Mesenchymal stem cell (in vitro differentiated cells and primary cell): ENCODE measurements around the gene CRHR1.

ENCODE experiments used
- DNase-seq: peaks from one replicate; pipeline ENCODE4 v3.0.0-alpha.2; 2013
- H2AFZ ChIP-seq: one replicate; pipeline ENCODE4 v1.6.1; 2013; ENCODE audit warnings: low read depth, mild to moderate bottlenecking, control low read depth, inconsistent platforms, low read length, moderate library complexity
- H2AK5ac ChIP-seq: 2 replicates; pipeline ENCODE4 v1.6.1; 2013; ENCODE audit warnings: low read length, moderate library complexity, mild to moderate bottlenecking, inconsistent platforms; ENCODE audit not compliant: severe bottlenecking
- H2BK120ac ChIP-seq: one replicate; pipeline ENCODE4 v1.6.1; 2013; ENCODE audit warnings: low read depth, mild to moderate bottlenecking, inconsistent platforms, low read length, moderate library complexity
- H2BK12ac ChIP-seq, 2 experiments: one replicate each; pipeline ENCODE4 v1.6.1; 2013; ENCODE audit warnings: inconsistent platforms in 2 of 2, low read length in 2 of 2, mild to moderate bottlenecking in 2 of 2, moderate library complexity in 2 of 2, control low read depth in 1 of 2
- H2BK15ac ChIP-seq: one replicate; pipeline ENCODE4 v1.6.1; 2013; ENCODE audit warnings: mild to moderate bottlenecking, low read depth, inconsistent platforms; ENCODE audit not compliant: poor library complexity, severe bottlenecking
- H2BK5ac ChIP-seq: 2 replicates; pipeline ENCODE4 v1.6.1; 2013; ENCODE audit warnings: low read depth, mild to moderate bottlenecking, low read length, control low read depth, inconsistent platforms; ENCODE audit not compliant: poor library complexity, severe bottlenecking
- H3K14ac ChIP-seq, 2 experiments: one replicate each; pipeline ENCODE4 v1.6.1; 2013; ENCODE audit warnings: inconsistent platforms in 2 of 2, low read length in 2 of 2, control low read depth in 1 of 2, mild to moderate bottlenecking in 1 of 2, moderate library complexity in 1 of 2
- H3K18ac ChIP-seq, 2 experiments: one replicate each; pipeline ENCODE4 v1.6.1; 2013; ENCODE audit warnings: inconsistent platforms in 2 of 2, low read length in 2 of 2, control low read depth in 1 of 2, low read depth in 1 of 2, mild to moderate bottlenecking in 1 of 2
- H3K23ac ChIP-seq, 2 experiments: one replicate each; pipeline ENCODE4 v1.6.1; 2013; ENCODE audit warnings: inconsistent platforms in 2 of 2, low read length in 2 of 2, mild to moderate bottlenecking in 2 of 2, moderate library complexity in 2 of 2, control low read depth in 1 of 2
- H3K27ac ChIP-seq: 2 replicates; pipeline ENCODE4 v1.5.1; 2013; ENCODE audit warnings: mild to moderate bottlenecking, moderate library complexity, low read length, control low read depth, inconsistent platforms; ENCODE audit not compliant: poor library complexity, severe bottlenecking
- H3K27me3 ChIP-seq, 2 experiments: 2 replicates each; pipeline versions ENCODE4 v1.6.1 to v1.7.0; 2013; ENCODE audit warnings: low read length in 2 of 2, mild to moderate bottlenecking in 2 of 2, moderate library complexity in 2 of 2, control low read depth in 1 of 2, inconsistent platforms in 1 of 2; ENCODE audit not compliant: control insufficient read depth in 1 of 2, insufficient read depth in 1 of 2
- H3K36me3 ChIP-seq, 2 experiments: 2 replicates each; pipeline versions ENCODE4 v1.6.1 to v1.7.0; 2013; ENCODE audit warnings: low read length in 2 of 2, control low read depth in 1 of 2, inconsistent platforms in 1 of 2, low read depth in 1 of 2, mild to moderate bottlenecking in 1 of 2; ENCODE audit not compliant: insufficient read depth in 2 of 2, control insufficient read depth in 1 of 2
- H3K4ac ChIP-seq, 2 experiments: one replicate each; pipeline ENCODE4 v1.6.1; 2013; ENCODE audit warnings: inconsistent platforms in 2 of 2, low read length in 2 of 2, mild to moderate bottlenecking in 2 of 2, moderate library complexity in 2 of 2, control low read depth in 1 of 2, low read depth in 1 of 2
- H3K4me1 ChIP-seq: 2 replicates; pipeline ENCODE4 v1.6.1; 2013; ENCODE audit warnings: low read depth, low read length, control low read depth; ENCODE audit not compliant: control insufficient read depth, insufficient read depth
- H3K4me2 ChIP-seq: 2 replicates; pipeline ENCODE4 v1.6.1; 2013; ENCODE audit warnings: low read length, mild to moderate bottlenecking, inconsistent platforms; ENCODE audit not compliant: poor library complexity, severe bottlenecking
- H3K4me3 ChIP-seq, 2 experiments: 2 replicates each; pipeline versions ENCODE4 v1.5.1 to v1.7.0; 2013; ENCODE audit warnings: low read length in 2 of 2, mild to moderate bottlenecking in 2 of 2, control low read depth in 1 of 2, low read depth in 1 of 2; ENCODE audit not compliant: insufficient read depth in 1 of 2
- H3K79me1 ChIP-seq: replicated peaks from 2 replicates; pipeline ENCODE4 v1.6.1; 2013; ENCODE audit warnings: mild to moderate bottlenecking, control low read depth, low read length, inconsistent platforms; ENCODE audit not compliant: poor library complexity, severe bottlenecking
- H3K9ac ChIP-seq: 2 replicates; pipeline ENCODE4 v1.7.0; 2013; ENCODE audit warnings: mild to moderate bottlenecking, low read length, moderate library complexity
- H3K9me3 ChIP-seq: 2 replicates; pipeline ENCODE4 v1.7.0; 2013; ENCODE audit warnings: mild to moderate bottlenecking, low read length; ENCODE audit not compliant: control insufficient read depth
- H4K8ac ChIP-seq: one replicate; pipeline ENCODE4 v1.6.1; 2013; ENCODE audit warnings: inconsistent platforms, mild to moderate bottlenecking, low read length, moderate library complexity
- H4K91ac ChIP-seq: one replicate; pipeline ENCODE4 v1.6.1; 2013; ENCODE audit warnings: mild to moderate bottlenecking, low read length, inconsistent platforms
- WGBS: methylation state at CpG from one replicate; pipeline ENCODE4 v1.1.7; 2013; ENCODE audit warnings: mixed read lengths; 5-methylcytosine and 5-hydroxymethylcytosine counted together

The CRHR1 gene

DNA sequence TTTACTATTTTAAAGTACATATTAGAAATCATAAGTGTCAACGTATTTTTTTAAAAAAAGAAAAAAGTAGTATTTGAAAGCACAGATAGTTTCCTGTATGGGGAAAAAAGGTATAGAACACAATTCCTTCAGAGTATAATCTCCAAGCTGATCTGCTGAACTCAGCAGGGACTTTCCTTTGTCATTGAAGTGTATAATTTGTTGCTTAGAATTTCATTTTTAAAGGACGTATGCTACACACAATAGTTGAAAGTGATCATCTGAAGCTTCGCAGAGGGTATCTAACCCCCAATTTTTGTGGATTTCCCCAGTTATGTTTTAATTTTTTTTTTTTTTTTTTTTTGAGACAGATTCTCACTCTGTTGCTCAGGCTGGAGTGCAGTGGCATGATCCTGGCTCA is 90.0 kb downstream of the CRHR1 start:
- H3K4me3 ChIP-seq, result no peak overlapping the region
- no peak overlapping the region for H2BK120ac ChIP-seq
- H4K8ac ChIP-seq, result no peak overlapping the region
- H2BK12ac ChIP-seq, result no peak overlapping the region
- H3K9me3 ChIP-seq, result peaks cover 7% of the 10 kb centered on the region
- no peak overlapping the region for H3K4ac ChIP-seq
- H3K79me1 ChIP-seq, result no peaks in the 10 kb centered on the region
- no peak overlapping the region for H3K14ac ChIP-seq
- no peak overlapping the region for H3K4me2 ChIP-seq
- H3K27me3 ChIP-seq, result peaks cover 38 to 59% of the 10 kb centered on the region in 2 experiments
- no peak overlapping the region for H2BK15ac ChIP-seq
- no peak overlapping the region for H4K91ac ChIP-seq
- no peaks in the 10 kb centered on the region for H3K36me3 ChIP-seq
- no peak for DNase-seq
- 61% methylated on average over 3 of the region's 3 CpGs for WGBS
- no peak overlapping the region for H3K9ac ChIP-seq
- no peaks in the 10 kb centered on the region for H3K4me1 ChIP-seq
- no peak overlapping the region for H2BK5ac ChIP-seq
- no peak overlapping the region for H3K18ac ChIP-seq
- H3K23ac ChIP-seq, result no peak overlapping the region
- no peak overlapping the region for H2AFZ ChIP-seq
- no peak overlapping the region for H3K27ac ChIP-seq
- H2AK5ac ChIP-seq, result no peak overlapping the region

- Histone ChIP-seq H2AFZ (no peak overlapping the region), H4K8ac (no peak overlapping the region), H3K18ac (no peak overlapping the region), H2BK15ac (no peak overlapping the region), H4K91ac (no peak overlapping the region), H3K9ac (no peak overlapping the region), H3K79me1 (no peaks in the 10 kb centered on the region), H2AK5ac (no peak overlapping the region), H3K9me3 (peaks cover 7% of the 10 kb centered on the region), H3K36me3 (no peaks in the 10 kb centered on the region), H2BK120ac (no peak overlapping the region), H3K4me2 (no peak overlapping the region), H3K27me3 (peaks cover 36 to 54% of the 10 kb centered on the region in 2 experiments), H3K23ac (no peak overlapping the region), H2BK12ac (no peak overlapping the region), H3K4me1 (no peaks in the 10 kb centered on the region), H3K27ac (no peak overlapping the region), H3K4ac (no peak overlapping the region), H3K14ac (no peak overlapping the region), H2BK5ac (no peak overlapping the region), H3K4me3 (no peak overlapping the region)
- DNase-seq, result no peak
- WGBS, result 78% methylated on average over 3 of the region's 3 CpGs
Observed at GRCh38 chr17:45876539-45876938, 92.4 kb downstream of the CRHR1 start.

DNA sequence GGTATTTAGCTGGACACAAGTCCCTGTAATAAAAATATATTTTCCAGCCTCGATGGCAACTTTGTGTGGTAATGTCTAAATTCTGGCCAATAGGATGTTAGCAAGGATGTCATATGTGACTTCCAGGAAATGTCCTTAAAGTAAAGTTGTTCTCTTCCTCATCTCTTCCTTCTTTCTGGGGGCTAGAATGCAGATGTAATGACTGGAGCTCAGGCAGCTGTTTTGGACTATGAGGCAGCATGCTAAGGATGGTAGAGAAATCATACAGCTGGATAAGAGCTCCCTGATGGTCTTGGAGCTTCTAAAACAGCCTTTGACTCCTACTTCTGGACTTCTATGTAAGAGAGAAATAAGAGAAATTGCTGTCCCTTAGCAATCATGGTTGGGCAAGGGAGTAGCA is 93.3 kb downstream of the CRHR1 start:
- no peaks in the 10 kb centered on the region for H3K79me1 ChIP-seq
- no peak overlapping the region for H4K8ac ChIP-seq
- no peaks in the 10 kb centered on the region for H3K4me1 ChIP-seq
- H3K14ac ChIP-seq, result no peak overlapping the region
- no peak overlapping the region for H3K27ac ChIP-seq
- no peak overlapping the region for H2BK12ac ChIP-seq
- no peak overlapping the region for H2BK120ac ChIP-seq
- no peak overlapping the region for H3K4me2 ChIP-seq
- peaks cover 7% of the 10 kb centered on the region for H3K9me3 ChIP-seq
- WGBS, result 83% methylated on average over 1 of the region's 1 CpG
- H3K18ac ChIP-seq, result no peak overlapping the region
- no peak overlapping the region for H3K4ac ChIP-seq
- no peak overlapping the region for H3K9ac ChIP-seq
- H3K27me3 ChIP-seq, result peaks cover 32 to 51% of the 10 kb centered on the region in 2 experiments
- no peak overlapping the region for H3K4me3 ChIP-seq
- H2BK5ac ChIP-seq, result no peak overlapping the region
- no peak overlapping the region for H4K91ac ChIP-seq
- H2AK5ac ChIP-seq, result no peak overlapping the region
- H2BK15ac ChIP-seq, result no peak overlapping the region
- H2AFZ ChIP-seq, result no peak overlapping the region
- no peak for DNase-seq
- H3K23ac ChIP-seq, result no peak overlapping the region
- no peaks in the 10 kb centered on the region for H3K36me3 ChIP-seq

- H2BK5ac ChIP-seq, result no peak overlapping the region
- no peak overlapping the region for H3K9ac ChIP-seq
- H2BK12ac ChIP-seq, result no peak overlapping the region
- H3K36me3 ChIP-seq, result no peaks in the 10 kb centered on the region
- no peaks in the 10 kb centered on the region for H3K79me1 ChIP-seq
- peaks cover 17 to 32% of the 10 kb centered on the region in 2 experiments for H3K27me3 ChIP-seq
- no peak overlapping the region for H3K4me3 ChIP-seq
- H3K18ac ChIP-seq, result no peak overlapping the region
- H2BK120ac ChIP-seq, result no peak overlapping the region
- no peak overlapping the region for H4K8ac ChIP-seq
- H4K91ac ChIP-seq, result no peak overlapping the region
- H2BK15ac ChIP-seq, result no peak overlapping the region
- H2AK5ac ChIP-seq, result no peak overlapping the region
- no peak overlapping the region for H3K4me2 ChIP-seq
- H3K23ac ChIP-seq, result no peak overlapping the region
- no peak overlapping the region for H3K27ac ChIP-seq
- no peak overlapping the region for H3K4ac ChIP-seq
- DNase-seq, result no peak
- H3K4me1 ChIP-seq, result no peaks in the 10 kb centered on the region
- H2AFZ ChIP-seq, result no peak overlapping the region
- peaks cover 3% of the 10 kb centered on the region for H3K9me3 ChIP-seq
- no peak overlapping the region for H3K14ac ChIP-seq
- WGBS, result 97% methylated on average over 2 of the region's 2 CpGs
Observed at GRCh38 chr17:45883063-45883462, 98.9 kb downstream of the CRHR1 start.
